RWPE2 (cell line): ENCODE results near the gene TEX30.

Experiments used
- ATAC-seq: fragments of 200-7000 bp; cut with Tn5 transposase; 3 replicates; pipeline ENCODE4 v1.9.1; 2021; ENCODE audit warnings: low read depth
- DNase-seq: peaks from one replicate; pipeline ENCODE4 v3.0.0-alpha.2; 2020; ENCODE audit warnings: low spot score
- H3K27ac ChIP-seq: fragments of 450-650 bp; 2 replicates; pipeline ENCODE4 v1.5.1; 2017; ENCODE audit warnings: mild to moderate bottlenecking; ENCODE audit not compliant: poor library complexity, severe bottlenecking
- H3K27me3 ChIP-seq: fragments of 250-450 bp; sonication (Bioruptor Pico); 2 replicates; pipeline ENCODE4 v1.5.1; 2021; ENCODE audit warnings: mild to moderate bottlenecking, moderate library complexity; ENCODE audit not compliant: insufficient read depth, poor library complexity, severe bottlenecking
- H3K36me3 ChIP-seq: fragments of 250-450 bp; sonication (Bioruptor Pico); 2 replicates; pipeline ENCODE4 v1.5.1; 2020; ENCODE audit warnings: low read depth, mild to moderate bottlenecking, moderate library complexity
- H3K4me1 ChIP-seq: fragments of 250-450 bp; sonication (Bioruptor Pico); 2 replicates; pipeline ENCODE4 v1.5.1; 2021; ENCODE audit warnings: mild to moderate bottlenecking, moderate library complexity; ENCODE audit not compliant: insufficient read depth, poor library complexity, severe bottlenecking
- H3K4me3 ChIP-seq: fragments of 250-450 bp; sonication (Bioruptor Pico); 2 replicates; pipeline ENCODE4 v1.5.1; 2021; ENCODE audit warnings: mild to moderate bottlenecking, moderate library complexity; ENCODE audit not compliant: severe bottlenecking
- H3K9me3 ChIP-seq: fragments of 250-450 bp; sonication (Bioruptor Pico); 2 replicates; pipeline ENCODE4 v1.5.1; 2021; ENCODE audit warnings: mild to moderate bottlenecking, moderate library complexity; ENCODE audit not compliant: severe bottlenecking
- CTCF ChIP-seq: fragments of 450-650 bp; IDR thresholded peaks from one replicate; pipeline ENCODE4 v1.5.1; 2017; ENCODE audit warnings: mild to moderate bottlenecking, moderate library complexity; ENCODE audit not compliant: poor library complexity, severe bottlenecking

TEX30 gene

GRCh38 chr13:102724923-102725322, 48.7 kb downstream of the TEX30 start:
- H3K4me1 ChIP-seq = peaks cover 10% of the 10 kb centered on the region
- DNase-seq = no peak
- H3K36me3 ChIP-seq = no peaks in the 10 kb centered on the region
- H3K9me3 ChIP-seq = no peaks in the 10 kb centered on the region
- peak; percentile 90 for ATAC-seq
- no peaks in the 10 kb centered on the region for H3K27me3 ChIP-seq
- peak; percentile 89 for TF ChIP-seq CTCF
- H3K27ac ChIP-seq = no peak overlapping the region
- H3K4me3 ChIP-seq = no peak overlapping the region

GRCh38 chr13:102721800-102722231, 51.8 kb downstream of the TEX30 start:
- DNase-seq = no peak
- no peak for ATAC-seq
- no peak for TF ChIP-seq CTCF
- Histone ChIP-seq H3K4me3 (no peak overlapping the region), H3K36me3 (no peaks in the 10 kb centered on the region), H3K27me3 (no peaks in the 10 kb centered on the region), H3K4me1 (peaks cover 3% of the 10 kb centered on the region), H3K9me3 (no peaks in the 10 kb centered on the region), H3K27ac (no peak overlapping the region)

GRCh38 chr13:102718746-102719145, 54.8 kb downstream of the TEX30 start:
- Histone ChIP-seq H3K4me1 (no peaks in the 10 kb centered on the region), H3K27me3 (no peaks in the 10 kb centered on the region), H3K36me3 (no peaks in the 10 kb centered on the region), H3K27ac (no peak overlapping the region), H3K4me3 (no peak overlapping the region), H3K9me3 (no peaks in the 10 kb centered on the region)
- no peak for DNase-seq
- no peak for TF ChIP-seq CTCF
- ATAC-seq = no peak
